Activated T-cell treated with anti-CD3 and anti-CD28 coated beads, Interleukin-2, amount 50 U/mL, for 72 hours (primary cell): ENCODE measurements around the gene RPL41. TPM values are rescaled to one million over a fixed set of nuclear protein-coding genes. Genes with fewer than 3 reads are reported as not detected.

ENCODE experiments used
- ATAC-seq, 2 donors: fragments of 150-1000 bp; cut with Tn5 transposase; replicated peaks in 1 of 2; 2 replicates each; pipeline ENCODE4 v1.10.0; 2021; ENCODE audit warnings: moderate library complexity in 2 of 2, mild to moderate bottlenecking in 1 of 2
- DNase-seq, 2 donors: peaks; one replicate each; pipeline ENCODE4 v3.0.0; 2021 to 2022; ENCODE audit warnings: mixed read lengths in 1 of 2
- H3K27ac Mint-ChIP-seq: one replicate; pipeline ENCODE4 v1.8.0; 2022; ENCODE audit warnings: mild to moderate bottlenecking, moderate library complexity, mixed read lengths
- H3K27me3 Mint-ChIP-seq: one replicate; pipeline ENCODE4 v1.8.0; 2022; ENCODE audit warnings: low read depth, mixed read lengths
- H3K36me3 Mint-ChIP-seq, 2 donors: one replicate each; pipeline ENCODE4 v1.8.0; 2022; ENCODE audit warnings: mixed read lengths in 2 of 2, mild to moderate bottlenecking in 1 of 2; ENCODE audit not compliant: insufficient read depth in 2 of 2
- H3K4me1 Mint-ChIP-seq: one replicate; pipeline ENCODE4 v1.8.0; 2022; ENCODE audit warnings: low read depth, mixed read lengths
- H3K4me3 Mint-ChIP-seq, 2 donors: one replicate each; pipeline ENCODE4 v1.8.0; 2022; ENCODE audit warnings: mild to moderate bottlenecking in 2 of 2, mixed read lengths in 2 of 2, moderate library complexity in 2 of 2
- H3K9me3 Mint-ChIP-seq, 2 donors: one replicate each; pipeline ENCODE4 v1.8.0; 2022; ENCODE audit warnings: mixed read lengths in 2 of 2
- total RNA-seq, 2 donors: library from RNA; stranded (reverse); gene quantifications; one replicate each; pipeline ENCODE4 v1.2.3, GENCODE V29; 2022

RPL41 gene
- total RNA-seq, 2 donors from 2014 or later = 5,172 to 5,269 TPM

GRCh38 chr12:56163533-56164344 lies 47.3 kb downstream of the RPL41 start:
- peaks cover 34% of the 10 kb centered on the region for H3K4me1 Mint-ChIP-seq
- peak overlapping the region; percentile 81 for H3K27ac Mint-ChIP-seq
- DNase-seq = no peak
- H3K4me3 Mint-ChIP-seq = no peak overlapping the region
- peaks cover 30 to 43% of the 10 kb centered on the region in 2 donors for H3K36me3 Mint-ChIP-seq
- H3K9me3 Mint-ChIP-seq = no peaks in the 10 kb centered on the region
- no peaks in the 10 kb centered on the region for H3K27me3 Mint-ChIP-seq
- ATAC-seq = no peak

- Mint-ChIP-seq H3K4me1 (peaks cover 31% of the 10 kb centered on the region), H3K4me3 (no peak overlapping the region), H3K27ac (no peak overlapping the region), H3K9me3 (no peaks in the 10 kb centered on the region), H3K36me3 (peaks cover 26 to 42% of the 10 kb centered on the region in 2 donors), H3K27me3 (no peaks in the 10 kb centered on the region)
- ATAC-seq (no peak), DNase-seq (no peak)
Observed at GRCh38 chr12:56164345-56164729, 47.9 kb downstream of the RPL41 start.

GRCh38 chr12:56165369-56165768 lies 48.9 kb downstream of the RPL41 start:
- H3K36me3 Mint-ChIP-seq = peaks cover 23 to 43% of the 10 kb centered on the region in 2 donors
- DNase-seq (no peak), ATAC-seq (no peak)
- H3K27me3 Mint-ChIP-seq = no peaks in the 10 kb centered on the region
- H3K4me3 Mint-ChIP-seq = no peak overlapping the region
- H3K27ac Mint-ChIP-seq = no peak overlapping the region
- peaks cover 21% of the 10 kb centered on the region for H3K4me1 Mint-ChIP-seq
- H3K9me3 Mint-ChIP-seq = no peaks in the 10 kb centered on the region

Other genes with a start within 250 kb of the RPL41 start
- 10 to 100 TPM; 35.1 to 36.6 TPM for gene PYM1, start 188.7 kb upstream of the RPL41 start, total RNA-seq
- gene DGKA, start 185.5 kb upstream of the RPL41 start, total RNA-seq = 100 to 1,000 TPM; 343 to 396 TPM
- gene PMEL, start 150.6 kb upstream of the RPL41 start, total RNA-seq = 1 to 10 TPM in 1 of 2 donors, under 1 TPM in 1; 1.00 to 1.9 TPM
- gene CDK2, start 149.8 kb upstream of the RPL41 start, total RNA-seq = 100 to 1,000 TPM in 1 of 2 donors, 10 to 100 TPM in 1; 89.2 to 103 TPM
- gene RAB5B, start 142.6 kb upstream of the RPL41 start, total RNA-seq = 10 to 100 TPM; 49.4 to 56.6 TPM
- 1 to 10 TPM; 7.8 to 9.9 TPM for gene SUOX, start 119.4 kb upstream of the RPL41 start, total RNA-seq
- 10 to 100 TPM; 22.8 to 25.0 TPM for gene IKZF4, start 95.6 kb upstream of the RPL41 start, total RNA-seq
- 10 to 100 TPM; 23.0 to 28.9 TPM for gene RPS26, start 74.7 kb upstream of the RPL41 start, total RNA-seq
- gene ERBB3, start 36.5 kb upstream of the RPL41 start, total RNA-seq = 1 to 10 TPM; 1.4 to 1.9 TPM
- gene PA2G4, start 12.1 kb upstream of the RPL41 start, total RNA-seq = 100 to 1,000 TPM; 226 to 265 TPM
- 10 to 100 TPM in 1 of 2 donors, 1 to 10 TPM in 1; 7.4 to 11.8 TPM for gene ZC3H10, start 1.6 kb downstream of the RPL41 start, total RNA-seq
- 10 to 100 TPM; 74.6 to 84.6 TPM for gene ESYT1, start 11.6 kb downstream of the RPL41 start, total RNA-seq
- gene MYL6B, start 36.0 kb downstream of the RPL41 start, total RNA-seq = 100 to 1,000 TPM in 1 of 2 donors, 10 to 100 TPM in 1; 96.3 to 111 TPM
- 100 to 1,000 TPM; 391 to 492 TPM for gene MYL6, start 41.7 kb downstream of the RPL41 start, total RNA-seq
- gene SMARCC2, start 72.8 kb downstream of the RPL41 start, total RNA-seq = 100 to 1,000 TPM in 1 of 2 donors, 10 to 100 TPM in 1; 99.7 to 104 TPM
- gene RNF41, start 105.3 kb downstream of the RPL41 start, total RNA-seq = 10 to 100 TPM; 35.4 to 40.2 TPM
- gene NABP2, start 107.7 kb downstream of the RPL41 start, total RNA-seq = 10 to 100 TPM; 61.8 to 72.7 TPM
- gene SLC39A5, start 113.4 kb downstream of the RPL41 start, total RNA-seq = 1 to 10 TPM in 1 of 2 donors, under 1 TPM in 1; 0.44 to 1.1 TPM
- gene ANKRD52, start 141.8 kb downstream of the RPL41 start, total RNA-seq = 10 to 100 TPM; 46.7 to 50.7 TPM
- gene COQ10A, start 150.3 kb downstream of the RPL41 start, total RNA-seq = 1 to 10 TPM; 5.9 to 7.3 TPM
- 100 to 1,000 TPM; 261 to 319 TPM for gene CS, start 183.7 kb downstream of the RPL41 start, total RNA-seq
- gene CNPY2, start 199.4 kb downstream of the RPL41 start, total RNA-seq = 100 to 1,000 TPM in 1 of 2 donors, 10 to 100 TPM in 1; 97.8 to 117 TPM
- 100 to 1,000 TPM; 112 to 139 TPM for gene PAN2, start 217.4 kb downstream of the RPL41 start, total RNA-seq
- 100 to 1,000 TPM in 1 of 2 donors, 10 to 100 TPM in 1; 79.5 to 138 TPM for gene IL23A, start 222.3 kb downstream of the RPL41 start, total RNA-seq
- 100 to 1,000 TPM; 121 to 142 TPM for gene STAT2, start 243.5 kb downstream of the RPL41 start, total RNA-seq
- under 1 TPM in 1 of 2 donors, not detected in 1; 0.28 TPM for gene APOF, start 246.2 kb downstream of the RPL41 start, total RNA-seq